HCT116 (cell line): ENCODE measurements around the gene PAM16.

Experiments used
- POLR2AphosphoS5 ChIP-seq: IDR thresholded peaks from 2 replicates; pipeline ENCODE4 v1.6.1; 2011; ENCODE audit warnings: mild to moderate bottlenecking, low read depth, low read length, moderate library complexity
- ZFX ChIP-seq: fragments of 450-650 bp; IDR thresholded peaks from 2 replicates; pipeline ENCODE4 v1.6.1; 2017

GRCh38 chr16:4386951-4387565, 35.9 kb upstream of the PAM16 start:
- no peak for TF ChIP-seq ZFX
- no peak for TF ChIP-seq POLR2AphosphoS5
